Kidney (tissue), 14 donors: ENCODE measurements around the gene ALDH1L1. TPM values are rescaled to one million over a fixed set of nuclear protein-coding genes. Genes with fewer than 3 reads are reported as not detected.

Experiments
- DNase-seq, 5 donors: peaks; one replicate each; pipeline ENCODE4 v3.0.0-alpha.2; 2013 to 2020
- FAIRE-seq: peaks from 2 replicates; lab custom pipeline; 2012; peaks lifted over from hg19 to GRCh38; lab: Jason Lieb, UNC
- H3K27ac ChIP-seq, 2 donors: one replicate each; pipeline ENCODE4 v1.7.0; 2013; ENCODE audit warnings: low read depth in 2 of 2, low read length in 2 of 2, inconsistent platforms in 1 of 2
- H3K27me3 ChIP-seq: one replicate; pipeline ENCODE4 v1.7.1; 2013; ENCODE audit warnings: low read length, inconsistent platforms; ENCODE audit not compliant: control insufficient read depth, insufficient read depth
- H3K36me3 ChIP-seq, 3 donors: one replicate each; pipeline versions ENCODE4 v1.7.0 to v1.7.1; 2013; ENCODE audit warnings: low read length in 3 of 3, control low read depth in 1 of 3, inconsistent platforms in 1 of 3; ENCODE audit not compliant: insufficient read depth in 3 of 3, control insufficient read depth in 2 of 3
- H3K4me1 ChIP-seq, 3 donors: one replicate each; pipeline versions ENCODE4 v1.7.0 to v1.7.1; 2013; ENCODE audit warnings: low read length in 3 of 3, inconsistent platforms in 1 of 3, low read depth in 1 of 3; ENCODE audit not compliant: control insufficient read depth in 2 of 3, insufficient read depth in 2 of 3
- H3K4me3 ChIP-seq, 3 donors: one replicate each; pipeline versions ENCODE4 v1.7.0 to v1.8.1; 2013; ENCODE audit warnings: low read length in 3 of 3, control low read depth in 1 of 3, inconsistent platforms in 1 of 3
- H3K9ac ChIP-seq, 3 donors: one replicate each; pipeline versions ENCODE4 v1.7.0 to v1.7.1; 2013; ENCODE audit warnings: low read length in 3 of 3, control low read depth in 1 of 3, inconsistent platforms in 1 of 3
- H3K9me3 ChIP-seq, 3 donors: one replicate each; pipeline versions ENCODE4 v1.7.0 to v1.7.1; 2013; ENCODE audit warnings: low read length in 3 of 3, control low read depth in 1 of 3, inconsistent platforms in 1 of 3; ENCODE audit not compliant: control insufficient read depth in 2 of 3, insufficient read depth in 1 of 3
- intact Hi-C: fragments of 100-400 bp; cut with DNase I; formaldehyde crosslinking; loops from one replicate; pipeline ENCODE4 v1.11.1; 2022
- polyA plus RNA-seq: library from polyadenylated mRNA; stranded (reverse); fragments of 350-450 nt; fragmentation: Illumina TruSeq; extraction: RNeasy Lipid Tissue Mini Kit (QIAGEN cat#74804); gene quantifications from one replicate; pipeline ENCODE4 v1.2.3, GENCODE V29; 2014; ENCODE audit warnings: low read depth, low replicate concordance; ENCODE audit not compliant: insufficient read depth
- total RNA-seq: library from RNA; stranded (reverse); fragmentation: NEBNext Ultra II Directional; extraction: Animal tissue kit (Norgen Biotek cat#: 25700); gene quantifications from one replicate; pipeline ENCODE4 v1.2.1, GENCODE V29; 2021
- TF ChIP-seq, protein P1 (sequence below): IDR thresholded peaks from 3 replicates; pipeline ENCODE4 v1.5.1; 2012; ENCODE audit warnings: mild to moderate bottlenecking, moderate library complexity, borderline replicate concordance; ENCODE audit not compliant: insufficient read depth; ENCODE audit errors: extremely low read depth
- donor health status: control.
- donor health status: control.
- donor health status: control.
- donor health status: control.
- donor health status: control.
- donor health status: DM: yes; HTN: yes; CAD: no.
- donor health status: Normal renal cell carcinoma (clear cell type).

Gene ALDH1L1
- total and polyA plus RNA-seq, 2 donors from 2014 or later: 60.0 to 199 TPM

DNA sequence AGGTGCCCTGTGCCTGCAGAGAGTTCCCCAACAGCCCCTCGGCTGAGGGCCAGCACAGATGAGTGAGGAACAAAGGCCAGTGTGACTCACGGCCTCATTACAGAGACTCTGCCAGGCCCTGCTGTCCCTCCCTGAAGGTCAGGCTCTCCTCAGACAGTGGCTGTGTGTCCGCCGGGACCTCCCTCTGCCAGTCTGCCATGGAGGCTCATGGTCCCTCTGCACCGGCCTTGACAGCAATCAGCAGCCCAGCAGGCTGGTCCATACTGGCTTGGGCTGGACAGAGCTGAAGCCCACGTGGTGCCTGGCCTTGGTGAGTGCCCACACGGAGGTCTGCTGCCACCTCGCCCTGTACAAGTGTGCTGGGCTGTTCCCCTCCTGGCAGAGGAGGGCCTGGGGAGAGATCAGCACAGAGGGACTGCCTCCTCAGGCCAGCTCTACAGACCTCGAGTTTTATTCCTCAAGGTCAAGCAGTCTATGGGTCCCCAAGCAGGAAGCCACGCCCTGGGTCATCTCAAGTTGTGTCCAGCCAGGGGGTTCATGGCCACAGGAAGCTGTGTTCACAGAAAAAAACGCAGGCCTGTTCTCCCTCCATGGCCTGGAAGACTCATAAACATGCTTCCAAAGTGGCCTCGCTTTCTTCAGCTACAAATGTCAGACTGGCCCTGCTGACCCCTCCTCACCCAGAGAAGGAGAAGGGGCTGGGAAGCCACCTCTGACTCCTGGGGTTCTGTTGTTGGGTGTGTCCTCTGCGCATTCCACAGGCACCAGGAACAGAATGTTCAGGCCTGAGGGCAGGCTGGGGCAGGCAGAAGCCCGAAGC lies 123.5 kb downstream of the ALDH1L1 start:
- intact Hi-C loops: no loop called here
- no peak overlapping the region for H3K4me3 ChIP-seq
- H3K4me1 ChIP-seq: peaks cover 0 to 3% (median 0%) of the 10 kb centered on the region in 3 donors
- no peaks in the 10 kb centered on the region for H3K27me3 ChIP-seq
- TF ChIP-seq, protein P1, sequence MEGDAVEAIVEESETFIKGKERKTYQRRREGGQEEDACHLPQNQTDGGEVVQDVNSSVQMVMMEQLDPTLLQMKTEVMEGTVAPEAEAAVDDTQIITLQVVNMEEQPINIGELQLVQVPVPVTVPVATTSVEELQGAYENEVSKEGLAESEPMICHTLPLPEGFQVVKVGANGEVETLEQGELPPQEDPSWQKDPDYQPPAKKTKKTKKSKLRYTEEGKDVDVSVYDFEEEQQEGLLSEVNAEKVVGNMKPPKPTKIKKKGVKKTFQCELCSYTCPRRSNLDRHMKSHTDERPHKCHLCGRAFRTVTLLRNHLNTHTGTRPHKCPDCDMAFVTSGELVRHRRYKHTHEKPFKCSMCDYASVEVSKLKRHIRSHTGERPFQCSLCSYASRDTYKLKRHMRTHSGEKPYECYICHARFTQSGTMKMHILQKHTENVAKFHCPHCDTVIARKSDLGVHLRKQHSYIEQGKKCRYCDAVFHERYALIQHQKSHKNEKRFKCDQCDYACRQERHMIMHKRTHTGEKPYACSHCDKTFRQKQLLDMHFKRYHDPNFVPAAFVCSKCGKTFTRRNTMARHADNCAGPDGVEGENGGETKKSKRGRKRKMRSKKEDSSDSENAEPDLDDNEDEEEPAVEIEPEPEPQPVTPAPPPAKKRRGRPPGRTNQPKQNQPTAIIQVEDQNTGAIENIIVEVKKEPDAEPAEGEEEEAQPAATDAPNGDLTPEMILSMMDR: no peak
- FAIRE-seq: no peak
- DNase-seq: no peak
- H3K9ac ChIP-seq: no peak overlapping the region
- no peaks in the 10 kb centered on the region for H3K9me3 ChIP-seq
- H3K36me3 ChIP-seq: no peaks in the 10 kb centered on the region
- no peak overlapping the region for H3K27ac ChIP-seq

DNA sequence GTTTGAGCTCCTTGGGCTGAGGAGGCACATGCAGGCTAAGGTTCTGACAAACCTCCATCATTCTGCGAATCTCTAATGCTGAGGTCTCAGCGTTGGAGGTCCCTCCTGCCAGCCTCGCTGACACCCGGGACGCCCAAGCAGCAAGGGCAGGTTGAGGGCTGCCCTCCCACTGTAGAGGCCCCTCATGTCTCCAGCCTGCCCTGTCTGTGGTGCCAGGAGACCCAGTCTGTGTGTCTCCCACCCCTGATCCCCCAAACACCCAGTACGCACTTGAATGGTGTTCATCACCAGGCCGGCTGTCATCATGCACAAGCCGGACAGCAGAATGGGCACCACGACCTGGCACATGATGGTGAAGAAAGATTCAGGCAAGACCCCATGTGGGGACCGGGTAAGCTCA lies 124.3 kb downstream of the ALDH1L1 start:
- DNase-seq: no peak
- FAIRE-seq: no peak
- Histone ChIP-seq H3K36me3 (no peaks in the 10 kb centered on the region), H3K27ac (no peak overlapping the region), H3K9me3 (no peaks in the 10 kb centered on the region), H3K27me3 (no peaks in the 10 kb centered on the region), H3K4me3 (no peak overlapping the region), H3K9ac (no peak overlapping the region), H3K4me1 (peaks cover 0 to 3% (median 0%) of the 10 kb centered on the region in 3 donors)
- intact Hi-C loops: no loop called here
- TF ChIP-seq, protein P1: no peak

DNA sequence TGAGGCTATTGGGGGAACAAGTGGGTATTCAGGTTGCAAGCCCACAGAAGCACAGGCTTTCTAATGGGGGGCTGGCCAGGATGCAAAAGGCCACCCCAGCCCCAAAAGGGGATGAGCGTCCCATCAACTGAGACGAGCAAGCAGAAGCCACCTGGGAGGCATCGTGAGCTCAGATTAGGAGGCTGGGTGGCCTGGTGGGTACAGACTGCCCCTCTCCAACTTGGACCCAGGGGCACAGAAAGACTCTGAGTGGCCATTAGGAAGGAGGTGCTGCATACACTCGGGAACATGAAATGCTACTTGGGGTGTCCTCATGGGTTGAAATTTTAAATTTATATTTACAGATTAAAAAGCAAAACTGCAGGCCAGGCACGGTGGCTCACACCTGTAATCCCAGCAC lies 125.5 kb downstream of the ALDH1L1 start:
- H3K9me3 ChIP-seq: no peaks in the 10 kb centered on the region
- TF ChIP-seq, protein P1: no peak
- H3K27ac ChIP-seq: no peak overlapping the region
- no peaks in the 10 kb centered on the region for H3K36me3 ChIP-seq
- no peak overlapping the region for H3K4me3 ChIP-seq
- H3K9ac ChIP-seq: no peak overlapping the region
- intact Hi-C loops: no loop called here
- H3K27me3 ChIP-seq: no peaks in the 10 kb centered on the region
- H3K4me1 ChIP-seq: peaks cover 0 to 3% (median 0%) of the 10 kb centered on the region in 3 donors
- DNase-seq: no peak
- FAIRE-seq: no peak
